Endodermal cell (in vitro differentiated cells): ENCODE data around the gene PRKAR2B. TPM values are rescaled to one million over a fixed set of nuclear protein-coding genes. Genes with fewer than 3 reads are reported as not detected.

Experiments used
- DNase-seq: peaks from one replicate; pipeline ENCODE4 v3.0.0-alpha.2; 2017
- H3K27ac ChIP-seq: 2 replicates; pipeline ENCODE4 v1.5.1; 2013; ENCODE audit warnings: mild to moderate bottlenecking, low read depth, low read length, moderate library complexity
- H3K27me3 ChIP-seq: 2 replicates; pipeline ENCODE4 v1.6.1; 2013; ENCODE audit warnings: mild to moderate bottlenecking, low read length, moderate library complexity; ENCODE audit not compliant: insufficient read depth, control insufficient read depth, poor library complexity, severe bottlenecking
- H3K36me3 ChIP-seq: 2 replicates; pipeline ENCODE4 v1.7.0; 2013; ENCODE audit warnings: mild to moderate bottlenecking, low read length, moderate library complexity; ENCODE audit not compliant: control insufficient read depth, insufficient read depth
- H3K4me1 ChIP-seq: one replicate; pipeline ENCODE4 v1.7.0; 2013; ENCODE audit warnings: low read length; ENCODE audit not compliant: control insufficient read depth, insufficient read depth
- H3K4me3 ChIP-seq: 2 replicates; pipeline ENCODE4 v1.5.1; 2013; ENCODE audit warnings: mild to moderate bottlenecking, low read length, moderate library complexity
- H3K9ac ChIP-seq: 2 replicates; pipeline ENCODE4 v1.6.1; 2013; ENCODE audit warnings: mild to moderate bottlenecking, low read length, moderate library complexity; ENCODE audit not compliant: poor library complexity, severe bottlenecking; ENCODE audit errors: extremely low read depth
- H3K9me3 ChIP-seq: 2 replicates; pipeline ENCODE4 v1.6.1; 2013; ENCODE audit warnings: mild to moderate bottlenecking, low read length, moderate library complexity; ENCODE audit not compliant: control insufficient read depth
- H3K27ac Mint-ChIP-seq: 2 replicates; pipeline ENCODE4 v1.8.0; 2020; ENCODE audit warnings: mixed read lengths
- H3K27me3 Mint-ChIP-seq: 2 replicates; pipeline ENCODE4 v1.8.0; 2021; ENCODE audit warnings: mild to moderate bottlenecking, mixed read lengths; ENCODE audit not compliant: insufficient read depth
- H3K36me3 Mint-ChIP-seq: 2 replicates; pipeline ENCODE4 v1.8.0; 2020; ENCODE audit warnings: low read depth, mixed read lengths
- H3K4me1 Mint-ChIP-seq: 2 replicates; pipeline ENCODE4 v1.8.0; 2020; ENCODE audit warnings: mixed read lengths
- H3K4me3 Mint-ChIP-seq: 2 replicates; pipeline ENCODE4 v1.8.0; 2020; ENCODE audit warnings: mild to moderate bottlenecking, moderate library complexity, mixed read lengths
- H3K9me3 Mint-ChIP-seq: 2 replicates; pipeline ENCODE4 v1.8.0; 2020; ENCODE audit warnings: mild to moderate bottlenecking, mixed read lengths
- CTCF ChIP-seq: fragments of 200-600 bp; sonication (generic); conservative IDR thresholded peaks from 2 replicates; pipeline ENCODE4 v1.5.0; 2021; ENCODE audit warnings: antibody characterized with exemption, mild to moderate bottlenecking
- WGBS, 2 experiments: methylation state at CpG; one replicate each; pipeline versions ENCODE4 v1.1.5 to v1.1.7; 2013; ENCODE audit warnings: missing lambda C conversion rate in 2 of 2, mixed read lengths in 1 of 2; ENCODE audit not compliant: insufficient coverage in 1 of 2, insufficient read length in 1 of 2; 5-methylcytosine and 5-hydroxymethylcytosine counted together
- total RNA-seq, 2 donors: library from RNA; stranded (reverse); fragmentation: NEBNext Ultra II Directional in 1 of 2; extraction: Animal tissue kit (Norgen Biotek cat#: 25700) in 1 of 2; gene quantifications; 2 replicates in 1 of 2; 3 replicates in 1 of 2; pipeline ENCODE4 v1.2.1, GENCODE V29; 2021

PRKAR2B gene
- total RNA-seq, 2 donors from 2014 or later = 7.3 to 10.2 TPM

GRCh38 chr7:107147464-107148393 is 103.2 kb downstream of the PRKAR2B start:
- H3K27me3 Mint-ChIP-seq = no peaks in the 10 kb centered on the region
- peak; percentile 59 for DNase-seq
- no peaks in the 10 kb centered on the region for H3K36me3 Mint-ChIP-seq
- H3K9me3 Mint-ChIP-seq = no peaks in the 10 kb centered on the region
- H3K4me3 Mint-ChIP-seq = no peak overlapping the region
- H3K4me1 Mint-ChIP-seq = peaks cover 11% of the 10 kb centered on the region
- Histone ChIP-seq H3K27me3 (no peaks in the 10 kb centered on the region), H3K9me3 (no peaks in the 10 kb centered on the region), H3K36me3 (no peaks in the 10 kb centered on the region), H3K27ac (no peak overlapping the region), H3K9ac (no peak overlapping the region), H3K4me1 (no peaks in the 10 kb centered on the region), H3K4me3 (no peak overlapping the region)
- 58% methylated on average over 3 of the region's 3 CpGs; no CpG with 5 or more reads in 1 of the 2 experiments for WGBS, 2 experiments
- TF ChIP-seq CTCF = peak; percentile 81
- no peak overlapping the region for H3K27ac Mint-ChIP-seq

GRCh38 chr7:107148721-107149120 is 104.2 kb downstream of the PRKAR2B start:
- no peaks in the 10 kb centered on the region for H3K4me1 ChIP-seq
- Mint-ChIP-seq H3K4me3 (no peak overlapping the region), H3K27me3 (no peaks in the 10 kb centered on the region), H3K4me1 (peaks cover 11% of the 10 kb centered on the region), H3K36me3 (no peaks in the 10 kb centered on the region), H3K9me3 (no peaks in the 10 kb centered on the region), H3K27ac (no peak overlapping the region)
- no peaks in the 10 kb centered on the region for H3K27me3 ChIP-seq
- 93 to 98% methylated on average over 2 of the region's 2 CpGs for WGBS, 2 experiments
- DNase-seq = no peak
- H3K27ac ChIP-seq = no peak overlapping the region
- H3K36me3 ChIP-seq = no peaks in the 10 kb centered on the region
- no peaks in the 10 kb centered on the region for H3K9me3 ChIP-seq
- H3K4me3 ChIP-seq = no peak overlapping the region
- H3K9ac ChIP-seq = no peak overlapping the region
- TF ChIP-seq CTCF = no peak

- no peaks in the 10 kb centered on the region for H3K9me3 Mint-ChIP-seq
- no peak for DNase-seq
- Histone ChIP-seq H3K9me3 (no peaks in the 10 kb centered on the region), H3K4me1 (no peaks in the 10 kb centered on the region), H3K27me3 (no peaks in the 10 kb centered on the region), H3K36me3 (no peaks in the 10 kb centered on the region), H3K4me3 (no peak overlapping the region), H3K9ac (no peak overlapping the region), H3K27ac (no peak overlapping the region)
- WGBS, 2 experiments = 100% methylated on average over 1 of the region's 1 CpG
- no peaks in the 10 kb centered on the region for H3K27me3 Mint-ChIP-seq
- H3K27ac Mint-ChIP-seq = no peak overlapping the region
- no peaks in the 10 kb centered on the region for H3K36me3 Mint-ChIP-seq
- H3K4me3 Mint-ChIP-seq = no peak overlapping the region
- no peak for TF ChIP-seq CTCF
- H3K4me1 Mint-ChIP-seq = peaks cover 9% of the 10 kb centered on the region
These were observed 105.4 kb downstream of the PRKAR2B start for GRCh38 chr7:107149863-107150262.
